A549 treated with RU486 at 1 μM for 4 hours (cell line): Measurements from ENCODE around the gene IFI30. TPM values are rescaled to one million over a fixed set of nuclear protein-coding genes. Genes with fewer than 3 reads are reported as not detected.

Experiments
- total RNA-seq: library from RNA; stranded (reverse); fragments of 200-300 nt; extraction: Qiagen RNA extraction; gene quantifications from 5 replicates; pipeline ENCODE4 v1.2.3, GENCODE V29; 2022; ENCODE audit warnings: low read depth

The IFI30 gene
- 10.4 to 22.0 TPM (median 15.3 TPM) in 5 replicates for total RNA-seq

GRCh38 chr19:18173572-18174288 lies at the start of gene IFI30:
IFI30 (plus strand) TSS chr19:18173813; CDS start chr19:18173842, 29 bp downstream.

GRCh38 chr19:18152817-18153555 lies 20.6 kb upstream of the IFI30 start, which contains the start of gene PIK3R2:
PIK3R2 (plus strand) TSS chr19:18153163; CDS start chr19:18155880, 2,717 bp downstream.

DNA sequence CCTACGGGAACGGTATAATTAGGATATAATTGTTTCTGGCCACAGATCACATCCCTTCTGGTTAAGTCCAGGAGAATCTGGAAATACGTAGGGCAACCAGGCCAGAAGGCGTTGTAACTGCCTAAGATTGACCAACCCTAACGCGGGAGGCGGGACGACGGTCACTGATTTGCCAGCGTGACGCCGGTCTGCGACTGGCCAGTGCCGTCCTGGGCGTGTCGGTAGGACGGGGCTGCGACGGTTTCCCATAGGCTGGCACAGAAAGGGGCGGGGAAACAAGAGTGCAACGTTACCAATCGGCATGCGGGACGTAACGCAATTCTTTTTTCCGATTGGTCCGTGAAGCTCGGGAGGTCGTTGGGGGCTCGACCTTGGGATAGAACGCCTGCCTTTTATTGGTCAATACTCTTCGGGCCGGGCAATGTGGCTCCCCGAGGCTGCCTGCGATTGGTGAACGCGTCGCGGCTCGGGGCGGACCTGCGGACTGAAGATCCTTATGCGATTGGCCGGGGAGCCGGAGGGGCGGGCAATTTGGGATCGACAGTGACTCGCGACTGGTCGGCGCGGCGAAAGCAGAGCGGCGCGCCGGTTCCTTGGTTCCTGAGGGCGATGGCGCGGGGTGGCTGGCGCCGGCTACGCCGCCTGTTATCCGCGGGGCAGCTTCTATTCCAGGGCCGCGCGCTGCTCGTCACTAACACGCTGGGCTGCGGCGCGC lies 19.2 kb downstream of the IFI30 start, which contains the start of gene MPV17L2:
MPV17L2 (plus strand) TSS at position 546 of the 715 bp plus-strand sequence; CDS start at position 610, 64 bp downstream.

GRCh38 chr19:18203863-18204393 lies 30.3 kb downstream of the IFI30 start, which contains the start of gene RAB3A:
RAB3A (minus strand) TSS chr19:18204042; CDS start chr19:18202740, 1,302 bp downstream.

GRCh38 chr19:18225702-18226468 lies 52.3 kb downstream of the IFI30 start, which contains the start of gene PDE4C:
PDE4C (minus strand) TSS chr19:18226438; CDS start chr19:18226415, 23 bp downstream.

Other genes starting within 250 kb of the IFI30 start
- gene CCDC124, start 240.8 kb upstream of the IFI30 start, total RNA-seq: 101 to 120 TPM (median 112 TPM) in 5 replicates
- gene KCNN1, start 206.7 kb upstream of the IFI30 start, total RNA-seq: 0.38 to 0.98 TPM (median 0.47 TPM) in 5 replicates
- gene ARRDC2, start 165.6 kb upstream of the IFI30 start, total RNA-seq: 18.4 to 28.5 TPM (median 27.6 TPM) in 5 replicates
- gene IL12RB1, start 86.9 kb upstream of the IFI30 start, total RNA-seq: not detected in 5 replicates
- 1.6 to 2.2 TPM (median 1.8 TPM) in 5 replicates for gene MAST3, start 76.0 kb upstream of the IFI30 start, total RNA-seq
- gene PIK3R2, start 20.6 kb upstream of the IFI30 start, total RNA-seq: 3.0 to 13.4 TPM (median 9.3 TPM) in 5 replicates
- gene MPV17L2, start 19.4 kb downstream of the IFI30 start, total RNA-seq: 9.0 to 13.3 TPM (median 10.7 TPM) in 5 replicates
- gene RAB3A, start 30.2 kb downstream of the IFI30 start, total RNA-seq: 0.53 to 1.1 TPM (median 0.57 TPM) in 5 replicates
- gene PDE4C, start 52.6 kb downstream of the IFI30 start, total RNA-seq: 0.27 to 0.50 TPM in 2 of 5 replicates, not detected in the others
- 0.32 to 0.49 TPM (median 0.40 TPM) in 5 replicates for gene IQCN, start 100.6 kb downstream of the IFI30 start, total RNA-seq
- gene JUND, start 107.8 kb downstream of the IFI30 start, total RNA-seq: 35.1 to 63.5 TPM (median 51.7 TPM) in 5 replicates
- 228 to 256 TPM (median 239 TPM) in 5 replicates for gene LSM4, start 149.3 kb downstream of the IFI30 start, total RNA-seq
- gene PGPEP1, start 166.8 kb downstream of the IFI30 start, total RNA-seq: 2.6 to 3.1 TPM (median 2.6 TPM) in 5 replicates
- gene GDF15, start 212.3 kb downstream of the IFI30 start, total RNA-seq: 30.3 to 66.7 TPM (median 56.0 TPM) in 5 replicates
- not detected in 5 replicates for gene LRRC25, start 223.8 kb downstream of the IFI30 start, total RNA-seq
- 34.1 to 57.9 TPM (median 51.4 TPM) in 5 replicates for gene SSBP4, start 245.6 kb downstream of the IFI30 start, total RNA-seq